DND-41 (cell line): ENCODE data around the gene CAPN15.

Experiments
- ATAC-seq: fragments of 200-7000 bp; cut with Tn5 transposase; 3 replicates; pipeline ENCODE4 v1.9.1; 2021; ENCODE audit warnings: low read depth; ENCODE audit not compliant: insufficient read depth
- DNase-seq: peaks from one replicate; pipeline ENCODE4 v3.0.0-alpha.2; 2020
- H2AFZ ChIP-seq: 2 replicates; pipeline ENCODE4 v1.6.0; 2012; ENCODE audit warnings: low read depth, low read length
- H3K27ac ChIP-seq: 2 replicates; pipeline ENCODE4 v1.5.1; 2012; ENCODE audit warnings: low read length, inconsistent platforms
- H3K27me3 ChIP-seq: fragments of 200-600 bp; sonication (generic); 2 replicates; pipeline ENCODE4 v1.6.0; 2012; ENCODE audit warnings: low read length, mild to moderate bottlenecking, inconsistent platforms; ENCODE audit not compliant: insufficient read depth, poor library complexity
- H3K36me3 ChIP-seq: 2 replicates; pipeline ENCODE4 v1.5.1; 2012; ENCODE audit warnings: low read length, inconsistent platforms; ENCODE audit not compliant: insufficient read depth
- H3K4me1 ChIP-seq: 2 replicates; pipeline ENCODE4 v1.5.1; 2012; ENCODE audit warnings: mild to moderate bottlenecking, low read length; ENCODE audit not compliant: insufficient read depth
- H3K4me2 ChIP-seq: 2 replicates; pipeline ENCODE4 v1.6.0; 2012; ENCODE audit warnings: mild to moderate bottlenecking, moderate library complexity, low read length, inconsistent platforms; ENCODE audit not compliant: insufficient read depth
- H3K4me3 ChIP-seq, 2 experiments: fragments of 200-600 bp in 1 of 2; shearing (Covaris generic) in 1 of 2; 2 replicates each; pipeline ENCODE4 v1.5.1; 2012 to 2016; ENCODE audit warnings: inconsistent platforms in 2 of 2, low read length in 2 of 2, mild to moderate bottlenecking in 2 of 2, low read depth in 1 of 2, moderate library complexity in 1 of 2
- H3K79me2 ChIP-seq: 2 replicates; pipeline ENCODE4 v1.6.0; 2012; ENCODE audit warnings: low read length, inconsistent platforms; ENCODE audit not compliant: insufficient read depth
- H3K9ac ChIP-seq: 2 replicates; pipeline ENCODE4 v1.6.0; 2012; ENCODE audit warnings: low read depth, mild to moderate bottlenecking, inconsistent platforms, low read length, moderate library complexity
- H3K9me3 ChIP-seq: 2 replicates; pipeline ENCODE4 v1.5.1; 2012; ENCODE audit warnings: low read length, moderate library complexity, mild to moderate bottlenecking, inconsistent platforms; ENCODE audit not compliant: insufficient read depth, severe bottlenecking
- H4K20me1 ChIP-seq: 2 replicates; pipeline ENCODE4 v1.6.0; 2012; ENCODE audit warnings: low read length; ENCODE audit not compliant: insufficient read depth
- EZH2 ChIP-seq: IDR thresholded peaks from 3 replicates; pipeline ENCODE4 v1.6.1; 2012; ENCODE audit warnings: borderline replicate concordance, low read depth, mild to moderate bottlenecking, moderate library complexity, low read length, inconsistent platforms; ENCODE audit not compliant: severe bottlenecking
- TF ChIP-seq, protein P1 (sequence below): IDR thresholded peaks from 2 replicates; pipeline ENCODE4 v1.5.1; 2012; ENCODE audit warnings: borderline replicate concordance, low read length, moderate library complexity, mild to moderate bottlenecking; ENCODE audit not compliant: poor library complexity, severe bottlenecking; ENCODE audit errors: extremely low read depth

The CAPN15 gene

GRCh38 chr16:548586-548985, 21.1 kb downstream of the CAPN15 start:
- H3K9me3 ChIP-seq, result no peaks in the 10 kb centered on the region
- no peak overlapping the region for H3K9ac ChIP-seq
- no peaks in the 10 kb centered on the region for H3K27me3 ChIP-seq
- no peak overlapping the region for H3K27ac ChIP-seq
- DNase-seq, result no peak
- H3K36me3 ChIP-seq, result peaks cover 52% of the 10 kb centered on the region
- peaks cover 21% of the 10 kb centered on the region for H3K79me2 ChIP-seq
- H3K4me2 ChIP-seq, result no peak overlapping the region
- no peak overlapping the region for H3K4me3 ChIP-seq
- H2AFZ ChIP-seq, result no peak overlapping the region
- ATAC-seq, result no peak
- H4K20me1 ChIP-seq, result peaks cover 39% of the 10 kb centered on the region
- H3K4me1 ChIP-seq, result no peaks in the 10 kb centered on the region
- no peak for TF ChIP-seq EZH2
- TF ChIP-seq, protein P1, sequence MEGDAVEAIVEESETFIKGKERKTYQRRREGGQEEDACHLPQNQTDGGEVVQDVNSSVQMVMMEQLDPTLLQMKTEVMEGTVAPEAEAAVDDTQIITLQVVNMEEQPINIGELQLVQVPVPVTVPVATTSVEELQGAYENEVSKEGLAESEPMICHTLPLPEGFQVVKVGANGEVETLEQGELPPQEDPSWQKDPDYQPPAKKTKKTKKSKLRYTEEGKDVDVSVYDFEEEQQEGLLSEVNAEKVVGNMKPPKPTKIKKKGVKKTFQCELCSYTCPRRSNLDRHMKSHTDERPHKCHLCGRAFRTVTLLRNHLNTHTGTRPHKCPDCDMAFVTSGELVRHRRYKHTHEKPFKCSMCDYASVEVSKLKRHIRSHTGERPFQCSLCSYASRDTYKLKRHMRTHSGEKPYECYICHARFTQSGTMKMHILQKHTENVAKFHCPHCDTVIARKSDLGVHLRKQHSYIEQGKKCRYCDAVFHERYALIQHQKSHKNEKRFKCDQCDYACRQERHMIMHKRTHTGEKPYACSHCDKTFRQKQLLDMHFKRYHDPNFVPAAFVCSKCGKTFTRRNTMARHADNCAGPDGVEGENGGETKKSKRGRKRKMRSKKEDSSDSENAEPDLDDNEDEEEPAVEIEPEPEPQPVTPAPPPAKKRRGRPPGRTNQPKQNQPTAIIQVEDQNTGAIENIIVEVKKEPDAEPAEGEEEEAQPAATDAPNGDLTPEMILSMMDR, result no peak

DNA sequence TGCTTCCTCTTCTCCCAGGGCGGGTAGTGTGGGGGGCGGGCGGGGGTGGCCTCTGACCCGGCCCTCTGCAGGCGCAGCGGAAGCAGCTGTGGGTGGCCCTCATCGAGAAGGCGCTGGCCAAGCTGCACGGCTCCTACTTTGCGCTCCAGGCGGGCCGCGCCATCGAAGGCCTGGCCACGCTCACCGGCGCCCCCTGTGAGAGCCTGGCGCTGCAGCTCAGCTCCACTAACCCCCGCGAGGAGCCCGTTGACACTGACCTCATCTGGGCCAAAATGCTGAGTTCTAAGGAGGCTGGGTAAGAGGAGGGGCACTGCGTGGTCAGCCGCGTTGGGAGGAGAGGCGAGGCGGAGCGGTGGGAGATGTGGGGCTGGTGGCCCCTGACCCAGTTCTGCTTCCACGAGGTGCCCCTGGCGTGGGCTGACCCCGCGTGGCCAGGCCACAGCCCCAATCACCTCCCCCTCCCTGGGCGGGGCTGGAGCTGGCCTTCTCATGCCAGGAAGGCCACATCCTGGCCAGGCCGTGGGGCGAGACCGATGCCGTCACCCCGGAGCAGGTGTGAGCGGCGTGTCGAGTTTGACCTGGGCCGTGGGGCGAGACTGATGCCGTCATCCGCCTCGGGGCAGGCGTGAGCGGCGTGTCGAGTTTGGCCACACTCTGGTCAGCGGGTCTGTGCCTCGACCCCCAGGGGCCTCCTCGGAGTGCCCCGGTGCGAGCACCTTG, 22.2 kb downstream of the CAPN15 start:
- H3K9me3 ChIP-seq, result no peaks in the 10 kb centered on the region
- H3K79me2 ChIP-seq, result peaks cover 12% of the 10 kb centered on the region
- H3K9ac ChIP-seq, result no peak overlapping the region
- no peaks in the 10 kb centered on the region for H3K27me3 ChIP-seq
- H3K4me3 ChIP-seq, result no peak overlapping the region
- peaks cover 52% of the 10 kb centered on the region for H3K36me3 ChIP-seq
- TF ChIP-seq, protein P1, result peak; percentile 45
- TF ChIP-seq EZH2, result no peak
- no peak overlapping the region for H3K27ac ChIP-seq
- peaks cover 34% of the 10 kb centered on the region for H4K20me1 ChIP-seq
- no peak for DNase-seq
- H3K4me1 ChIP-seq, result no peaks in the 10 kb centered on the region
- H2AFZ ChIP-seq, result no peak overlapping the region
- H3K4me2 ChIP-seq, result no peak overlapping the region
- no peak for ATAC-seq

DNA sequence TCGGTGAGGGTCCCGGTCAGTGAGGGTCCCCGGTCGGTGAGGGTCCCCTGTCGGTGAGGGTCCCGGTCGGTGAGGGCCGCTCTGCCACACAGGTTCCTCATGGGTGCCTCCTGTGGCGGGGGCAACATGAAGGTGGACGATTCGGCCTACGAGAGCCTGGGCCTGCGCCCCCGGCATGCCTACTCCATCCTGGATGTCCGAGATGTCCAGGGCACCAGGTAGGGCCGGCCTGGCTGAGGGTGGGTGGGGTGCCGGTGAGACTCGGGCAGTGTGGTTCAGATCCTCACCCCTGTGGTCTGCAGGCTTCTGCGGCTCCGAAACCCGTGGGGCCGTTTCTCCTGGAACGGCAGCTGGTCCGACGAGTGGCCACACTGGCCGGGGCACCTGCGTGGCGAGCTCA, 23.7 kb downstream of the CAPN15 start:
- no peak for ATAC-seq
- Histone ChIP-seq H3K4me2 (no peak overlapping the region), H3K4me3 (no peak overlapping the region), H3K9me3 (no peaks in the 10 kb centered on the region), H3K36me3 (peaks cover 52% of the 10 kb centered on the region), H3K4me1 (no peaks in the 10 kb centered on the region), H4K20me1 (peaks cover 21% of the 10 kb centered on the region), H3K9ac (no peak overlapping the region), H2AFZ (no peak overlapping the region), H3K27me3 (no peaks in the 10 kb centered on the region), H3K79me2 (peaks cover 2% of the 10 kb centered on the region; the same call in 1 of the 2 replicates), H3K27ac (no peak overlapping the region)
- no peak for TF ChIP-seq EZH2
- TF ChIP-seq, protein P1, result no peak
- no peak for DNase-seq

DNA sequence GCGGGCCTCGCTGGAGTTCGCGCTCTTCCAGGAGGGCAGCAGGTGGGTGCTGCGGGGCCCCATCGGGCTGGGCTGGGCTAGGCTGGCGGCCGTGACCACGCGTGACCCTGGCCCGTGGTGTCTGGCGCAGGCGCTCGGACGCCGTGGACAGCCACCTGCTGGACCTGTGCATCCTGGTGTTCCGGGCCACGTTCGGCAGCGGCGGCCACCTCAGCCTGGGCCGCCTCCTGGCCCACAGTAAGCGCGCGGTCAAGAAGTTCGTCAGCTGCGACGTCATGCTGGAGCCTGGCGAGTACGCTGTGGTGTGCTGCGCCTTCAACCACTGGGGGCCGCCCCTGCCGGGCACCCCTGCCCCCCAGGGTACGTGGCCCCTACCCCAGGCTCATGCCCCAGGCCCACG, 24.7 kb downstream of the CAPN15 start:
- TF ChIP-seq, protein P1, result no peak
- TF ChIP-seq EZH2, result no peak
- H3K9ac ChIP-seq, result no peak overlapping the region
- peaks cover 48% of the 10 kb centered on the region for H3K36me3 ChIP-seq
- H4K20me1 ChIP-seq, result peaks cover 11% of the 10 kb centered on the region
- 0 out of 2 replicates have a peak, but pooled peaks cover under 1% of the 10 kb centered on the region for H3K79me2 ChIP-seq
- no peak overlapping the region for H3K27ac ChIP-seq
- no peaks in the 10 kb centered on the region for H3K9me3 ChIP-seq
- no peaks in the 10 kb centered on the region for H3K27me3 ChIP-seq
- no peak overlapping the region for H3K4me3 ChIP-seq
- no peak overlapping the region for H2AFZ ChIP-seq
- ATAC-seq, result no peak
- H3K4me2 ChIP-seq, result no peak overlapping the region
- DNase-seq, result no peak
- no peaks in the 10 kb centered on the region for H3K4me1 ChIP-seq
